GM18511 (cell line): Measurements from ENCODE around the gene UGT2B28.
A peak's percentile ranks its signal among the peaks of the same experiment; 100 is the strongest.
"Not testable (repeated sequence)": the region's sequence is repeated elsewhere in the genome, so short reads cannot be mapped to it uniquely, and the experiment has no call there.

Experiments used
- ATAC-seq: cut with Tn5 transposase; IDR thresholded peaks from one replicate; pipeline ENCODE4 v1.9.1; 2021; ENCODE audit warnings: mild to moderate bottlenecking, moderate library complexity; ENCODE audit not compliant: unreplicated experiment

UGT2B28 gene

GRCh38 chr4:69280081-69280480 is at the start of gene UGT2B28:
Gene UGT2B28, plus strand, starts transcription at chr4:69280475. Its CDS starts 26 bp downstream, at chr4:69280501.
- not testable (repeated sequence) for ATAC-seq

GRCh38 chr4:69239092-69239491 is 41.2 kb upstream of the UGT2B28 start:
- ATAC-seq: no peak

GRCh38 chr4:69239557-69240168 is 40.6 kb upstream of the UGT2B28 start:
- ATAC-seq: no peak

GRCh38 chr4:69240787-69241186 is 39.5 kb upstream of the UGT2B28 start:
- not testable (repeated sequence) for ATAC-seq

- not testable (repeated sequence) for ATAC-seq
Observed at GRCh38 chr4:69241746-69242145, 38.5 kb upstream of the UGT2B28 start.

- ATAC-seq: not testable (repeated sequence)
Observed at GRCh38 chr4:69242562-69243240, 37.6 kb upstream of the UGT2B28 start.

GRCh38 chr4:69250884-69251283 is 29.4 kb upstream of the UGT2B28 start:
- ATAC-seq: not testable (repeated sequence)

- not testable (repeated sequence) for ATAC-seq
Observed at GRCh38 chr4:69253147-69253772, 27.0 kb upstream of the UGT2B28 start.

GRCh38 chr4:69268612-69269011 is 11.7 kb upstream of the UGT2B28 start:
- not testable (repeated sequence) for ATAC-seq

GRCh38 chr4:69296356-69296755 is 16.1 kb downstream of the UGT2B28 start:
- not testable (repeated sequence) for ATAC-seq

- not testable (repeated sequence) for ATAC-seq
Observed at GRCh38 chr4:69308426-69309033, 28.3 kb downstream of the UGT2B28 start.

- ATAC-seq: not testable (repeated sequence)
Observed at GRCh38 chr4:69309549-69310076, 29.3 kb downstream of the UGT2B28 start.

GRCh38 chr4:69310262-69310661 is 30.0 kb downstream of the UGT2B28 start:
- ATAC-seq: not testable (repeated sequence)

GRCh38 chr4:69317669-69318298 is 37.5 kb downstream of the UGT2B28 start:
- ATAC-seq: peak; percentile 73

- ATAC-seq: no peak
Observed at GRCh38 chr4:69321153-69321729, 41.0 kb downstream of the UGT2B28 start.

- no peak for ATAC-seq
Observed at GRCh38 chr4:69322055-69322454, 41.8 kb downstream of the UGT2B28 start.

- no peak for ATAC-seq
Observed at GRCh38 chr4:69323284-69323683, 43.0 kb downstream of the UGT2B28 start.

- no peak for ATAC-seq
Observed at GRCh38 chr4:69330345-69331047, 50.2 kb downstream of the UGT2B28 start.

- not testable (repeated sequence) for ATAC-seq
Observed at GRCh38 chr4:69331304-69331703, 51.0 kb downstream of the UGT2B28 start.

GRCh38 chr4:69335485-69335884 is 55.2 kb downstream of the UGT2B28 start:
- ATAC-seq: not testable (repeated sequence)
